GM13976 (cell line): ENCODE measurements around the gene PRUNE2.
A peak's percentile ranks its signal among the peaks of the same experiment; 100 is the strongest.

Source experiments
- DNase-seq: peaks from one replicate; pipeline ENCODE4 v3.0.0; 2012; ENCODE audit warnings: low spot score
- in situ Hi-C: fragments of 300-500 bp; cut with MboI; formaldehyde crosslinking; loops from one replicate; pipeline ENCODE4 v1.12.0; 2022; ENCODE audit warnings: low sequenced_read_pairs, mixed read lengths, inconsistent platforms; ENCODE audit not compliant: unreplicated experiment
- TF ChIP-seq, protein P1 (sequence below): IDR thresholded peaks from 2 replicates; pipeline ENCODE4 v1.5.1; 2012; ENCODE audit warnings: borderline replicate concordance, mild to moderate bottlenecking; ENCODE audit not compliant: insufficient read depth; ENCODE audit errors: extremely low read depth, missing control alignments, control extremely low read depth

The PRUNE2 gene

DNA sequence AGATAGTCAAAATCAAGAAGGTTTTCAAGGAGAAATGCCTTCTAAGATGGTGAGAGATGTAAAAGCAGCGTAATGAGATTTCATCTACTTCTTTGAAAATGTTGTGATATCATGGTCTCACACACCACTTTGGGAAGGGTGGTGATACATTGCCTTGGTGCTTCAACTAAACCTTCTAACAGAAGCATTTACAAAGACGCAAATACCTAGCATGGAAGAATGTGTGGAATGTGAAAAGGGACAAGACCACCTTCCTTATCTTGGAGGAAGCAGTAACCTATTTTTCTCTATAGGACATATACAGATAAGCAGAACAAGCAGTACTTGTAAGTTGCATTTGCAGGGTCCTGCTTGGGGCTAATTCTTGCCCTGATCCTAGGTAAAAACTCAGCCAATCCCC lies 102.8 kb downstream of the PRUNE2 start:
- TF ChIP-seq, protein P1, sequence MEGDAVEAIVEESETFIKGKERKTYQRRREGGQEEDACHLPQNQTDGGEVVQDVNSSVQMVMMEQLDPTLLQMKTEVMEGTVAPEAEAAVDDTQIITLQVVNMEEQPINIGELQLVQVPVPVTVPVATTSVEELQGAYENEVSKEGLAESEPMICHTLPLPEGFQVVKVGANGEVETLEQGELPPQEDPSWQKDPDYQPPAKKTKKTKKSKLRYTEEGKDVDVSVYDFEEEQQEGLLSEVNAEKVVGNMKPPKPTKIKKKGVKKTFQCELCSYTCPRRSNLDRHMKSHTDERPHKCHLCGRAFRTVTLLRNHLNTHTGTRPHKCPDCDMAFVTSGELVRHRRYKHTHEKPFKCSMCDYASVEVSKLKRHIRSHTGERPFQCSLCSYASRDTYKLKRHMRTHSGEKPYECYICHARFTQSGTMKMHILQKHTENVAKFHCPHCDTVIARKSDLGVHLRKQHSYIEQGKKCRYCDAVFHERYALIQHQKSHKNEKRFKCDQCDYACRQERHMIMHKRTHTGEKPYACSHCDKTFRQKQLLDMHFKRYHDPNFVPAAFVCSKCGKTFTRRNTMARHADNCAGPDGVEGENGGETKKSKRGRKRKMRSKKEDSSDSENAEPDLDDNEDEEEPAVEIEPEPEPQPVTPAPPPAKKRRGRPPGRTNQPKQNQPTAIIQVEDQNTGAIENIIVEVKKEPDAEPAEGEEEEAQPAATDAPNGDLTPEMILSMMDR: no peak
- in situ Hi-C loops: loop anchor here (10.0 to 25.0 kb wide), 2 partner anchors 202 to 334 kb away; no protein-coding TSS in a partner anchor
- no peak for DNase-seq

DNA sequence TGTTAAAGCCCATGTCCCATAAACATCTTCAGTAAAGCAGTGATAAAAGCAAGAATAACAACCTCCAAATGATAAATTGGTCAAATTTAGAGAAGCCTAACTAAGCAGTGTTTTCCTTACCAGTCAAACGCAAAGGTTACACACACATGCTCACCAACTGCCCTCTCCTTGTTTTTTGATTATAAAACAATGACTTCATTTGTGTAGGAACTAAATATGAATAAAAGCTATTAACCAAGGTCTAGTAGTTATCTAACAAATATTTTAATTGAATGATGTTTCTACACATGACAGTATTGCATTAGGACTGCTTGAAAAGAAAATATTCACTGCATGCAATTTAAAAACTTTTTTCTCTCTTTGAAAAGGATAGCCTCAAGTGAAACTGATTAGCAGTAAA lies 105.0 kb downstream of the PRUNE2 start:
- no peak for DNase-seq
- in situ Hi-C loops: loop anchor here (10.0 to 25.0 kb wide), 2 partner anchors 204 to 336 kb away; no protein-coding TSS in a partner anchor
- TF ChIP-seq, protein P1: no peak

DNA sequence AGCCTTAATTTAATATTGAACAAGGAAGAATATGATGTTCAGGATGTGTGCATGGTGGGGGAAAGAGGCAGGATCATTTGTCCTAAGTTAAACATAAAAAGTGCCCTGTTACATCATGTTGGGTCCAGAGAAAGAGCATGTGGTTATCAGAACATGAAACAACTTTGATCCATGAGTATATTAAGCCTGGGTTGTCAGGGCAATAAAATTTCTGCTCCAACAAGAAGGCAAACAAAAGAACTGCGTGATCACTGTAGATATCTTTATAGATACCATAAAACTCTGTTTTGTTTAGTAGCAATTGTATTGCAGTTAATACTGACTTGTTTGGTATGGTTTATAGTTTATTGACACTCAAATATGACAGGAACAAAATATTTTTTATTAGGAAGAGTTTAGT lies 106.4 kb downstream of the PRUNE2 start:
- DNase-seq: no peak
- TF ChIP-seq, protein P1: no peak
- in situ Hi-C loops: no loop called here

DNA sequence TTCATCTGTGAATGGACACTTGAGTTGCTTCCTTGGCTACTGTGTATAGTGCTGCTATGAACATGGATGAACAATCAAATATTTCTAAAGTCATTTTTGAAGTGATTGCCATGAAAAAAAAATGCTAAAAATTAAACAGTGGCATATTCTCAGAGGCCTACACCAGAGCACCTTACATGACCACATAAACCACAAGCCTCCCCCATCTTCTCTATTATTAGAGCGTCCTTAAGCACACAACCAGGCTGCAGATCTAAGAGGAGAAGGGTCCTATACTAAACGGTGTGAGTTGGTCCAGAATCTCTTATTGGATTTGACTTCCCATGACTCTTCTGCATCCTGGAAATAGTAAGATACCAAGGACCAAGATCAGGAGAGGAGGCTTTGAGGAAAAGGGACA lies 107.4 kb downstream of the PRUNE2 start:
- TF ChIP-seq, protein P1: no peak
- peak; percentile 39 for DNase-seq
- in situ Hi-C loops: no loop called here

DNA sequence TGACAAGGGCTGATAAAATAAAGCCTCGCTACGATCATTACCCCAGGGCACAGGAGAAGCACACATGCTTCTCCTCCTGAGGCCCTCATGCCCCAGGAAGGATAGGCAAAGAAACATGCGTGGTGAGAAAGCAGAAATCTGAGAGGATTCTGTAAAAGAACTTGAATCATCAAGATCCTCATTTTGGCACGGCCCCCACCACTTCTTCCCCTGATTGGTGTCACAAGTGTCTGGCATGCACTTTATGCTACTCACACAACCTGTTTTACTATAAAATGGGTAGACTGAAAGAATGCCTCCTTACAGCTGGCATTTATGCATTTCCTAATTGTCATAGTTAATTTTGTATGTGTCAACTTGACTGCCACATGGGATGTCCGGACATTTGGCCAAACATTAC lies 109.6 kb downstream of the PRUNE2 start:
- no peak for DNase-seq
- TF ChIP-seq, protein P1: no peak
- in situ Hi-C loops: no loop called here

DNA sequence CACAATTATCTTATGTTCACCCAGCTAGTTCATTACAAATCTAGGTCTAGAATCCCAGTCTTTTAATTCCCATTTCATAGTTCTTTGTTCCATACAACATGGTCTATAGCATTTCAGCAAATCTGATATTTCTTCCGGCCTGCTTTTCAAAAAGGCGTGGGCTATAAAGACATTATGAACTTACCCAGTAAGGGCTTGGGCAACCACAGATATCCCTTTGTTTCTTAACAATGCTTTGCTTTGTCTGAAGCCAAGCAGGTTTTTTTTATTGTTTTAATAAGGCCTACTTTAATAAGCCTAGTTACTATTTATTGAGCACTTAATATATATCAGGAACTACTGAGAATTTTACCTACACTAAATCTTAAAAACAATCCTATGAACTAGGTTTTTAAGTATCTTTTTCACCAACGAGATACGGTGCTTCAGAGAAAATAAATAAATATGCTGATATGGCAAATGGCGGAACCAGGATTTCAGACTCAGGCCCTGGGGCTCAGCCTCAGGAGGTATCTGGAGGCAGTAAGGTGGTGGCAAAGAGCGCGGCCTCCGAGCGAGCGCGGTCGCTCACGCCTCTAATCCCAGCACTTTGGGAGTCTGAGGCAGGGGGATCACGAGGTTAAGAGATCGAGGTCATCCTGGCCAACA lies 112.0 kb downstream of the PRUNE2 start:
- in situ Hi-C loops: no loop called here
- no peak for DNase-seq
- TF ChIP-seq, protein P1: no peak
